Diencephalon (tissue), 1 donor: ENCODE data around the gene XAB2. TPM values are rescaled to one million over a fixed set of nuclear protein-coding genes. Genes with fewer than 3 reads are reported as not detected.

Experiments
- small RNA-seq: library from RNA; depleted of rRNA; stranded (forward); fragments of <200 nt; gene quantifications from one replicate; pipeline ENCODE3, GENCODE V24; 2014
- total RNA-seq: library from RNA; depleted of rRNA; stranded (reverse); fragments of >200 nt; gene quantifications from one replicate; pipeline ENCODE4 v1.2.3, GENCODE V29; 2014

The XAB2 gene
- 18.2 TPM for total RNA-seq

DNA sequence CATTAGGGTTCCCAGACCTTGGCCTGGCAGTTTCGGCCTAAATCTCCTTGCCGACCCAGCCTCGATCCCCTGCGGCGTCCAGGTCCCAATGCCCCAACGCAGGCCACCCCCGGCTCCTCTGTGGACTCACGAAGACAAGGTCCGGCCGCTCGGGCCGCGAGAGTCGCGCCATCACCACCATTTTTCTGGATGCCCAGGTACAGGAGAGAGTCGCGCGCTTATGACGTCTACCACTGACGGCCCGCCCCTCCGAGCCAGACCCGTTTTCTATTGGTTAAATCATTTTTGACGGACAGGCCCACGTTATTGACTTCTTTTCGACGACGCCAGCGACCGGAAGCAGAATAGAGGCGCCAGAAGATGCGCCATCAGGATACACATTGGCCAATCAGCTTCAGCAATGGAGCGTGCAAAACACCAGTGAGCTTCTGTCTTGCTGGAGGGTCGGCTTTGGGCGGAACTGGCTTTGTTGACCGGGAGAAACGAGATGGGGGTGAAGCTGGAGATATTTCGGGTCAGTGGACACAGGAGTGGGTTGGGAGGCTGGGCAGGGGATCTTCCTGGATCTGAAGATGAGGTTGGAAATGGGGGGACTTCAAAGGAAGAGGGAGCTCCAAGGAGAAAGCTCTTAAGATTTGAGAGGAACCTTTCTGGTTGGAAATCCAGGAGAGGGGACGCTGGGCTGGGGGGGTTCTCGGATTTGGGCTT lies at the start of gene XAB2, which contains the start of gene PET100:
XAB2 (minus strand) TSS at position 199 of the 708 bp plus-strand sequence; CDS start at position 181, 18 bp downstream.
PET100 (plus strand) TSS at position 447 of the 708 bp plus-strand sequence; CDS start at position 488, 41 bp downstream.

DNA sequence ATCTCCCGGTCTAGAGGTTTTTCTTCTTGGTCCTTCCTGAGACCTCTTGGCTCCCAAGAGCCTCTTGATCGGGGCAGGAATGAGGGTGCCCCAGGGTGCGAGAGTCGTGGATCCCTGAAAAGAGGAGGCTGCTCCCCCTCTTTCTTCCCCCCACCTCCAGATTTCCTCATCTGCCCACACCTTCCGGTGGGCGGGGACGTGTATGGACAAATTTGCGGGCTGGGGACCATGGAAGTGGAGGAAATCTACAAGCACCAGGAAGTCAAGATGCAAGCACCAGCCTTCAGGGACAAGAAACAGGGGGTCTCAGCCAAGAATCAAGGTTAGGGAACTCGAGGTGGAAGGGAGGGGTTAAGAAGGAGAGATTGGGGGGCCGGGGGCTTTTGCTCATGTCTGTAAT lies 47.5 kb upstream of the XAB2 start, which contains the start of gene MCEMP1:
MCEMP1 (plus strand) TSS at position 237 of the 400 bp plus-strand sequence; CDS start at position 268, 31 bp downstream.

GRCh38 chr19:7668842-7669241 lies 39.5 kb upstream of the XAB2 start, which contains the start of gene RETN:
RETN (plus strand) TSS chr19:7669049; CDS start chr19:7669327, 278 bp downstream.

DNA sequence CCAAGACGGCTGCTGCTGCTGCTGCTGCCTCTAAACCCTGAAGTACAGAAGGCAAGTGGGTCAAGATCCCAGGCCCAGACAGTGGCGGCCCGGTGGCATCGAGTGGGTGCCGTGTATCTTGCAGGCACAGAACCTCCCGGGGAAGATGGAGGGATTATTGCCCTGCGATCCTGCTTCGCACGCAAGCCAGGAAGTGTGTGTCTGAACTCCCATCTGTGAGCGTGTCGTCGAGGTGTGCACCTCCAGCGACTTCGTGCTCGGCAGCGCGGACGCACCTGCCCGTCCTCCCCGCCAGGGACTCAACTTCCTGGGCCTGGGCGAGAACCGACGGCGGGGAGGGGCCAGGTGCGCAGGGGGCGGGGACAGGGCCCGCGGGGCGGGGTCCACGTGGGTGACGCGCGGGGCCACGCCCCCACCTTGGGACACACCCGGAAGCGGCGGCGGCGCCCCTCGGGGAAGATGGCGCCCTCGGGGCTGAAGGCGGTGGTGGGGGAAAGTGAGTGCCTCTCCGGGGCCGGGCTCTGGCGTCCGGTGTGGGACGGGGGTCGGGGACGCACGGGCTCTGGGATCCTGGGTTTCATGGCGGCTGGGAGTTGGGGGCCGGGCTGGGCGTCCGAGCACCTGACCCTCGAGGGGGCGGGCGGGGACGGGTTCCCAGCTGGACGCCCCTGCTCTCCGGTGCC lies 7.5 kb upstream of the XAB2 start, which contains the start of gene STXBP2:
STXBP2 (plus strand) TSS at position 420 of the 683 bp plus-strand sequence; CDS start at position 460, 40 bp downstream.

GRCh38 chr19:7633698-7634097 lies 4.4 kb upstream of the XAB2 start, which contains the start of gene PCP2:
PCP2 (minus strand) TSS chr19:7633719; CDS start chr19:7633457, 262 bp downstream.

GRCh38 chr19:7595466-7596133 lies 33.7 kb downstream of the XAB2 start, which contains the start of gene CAMSAP3:
CAMSAP3 (plus strand) TSS chr19:7595863; CDS start chr19:7596003, 140 bp downstream.

Small RNA genes lying within 50 kb of the gene (small RNA-seq; reads per million reads assigned to genes)
- not detected for gene MIR6792

Other genes with a start within 250 kb of the XAB2 start
- 1.8 TPM for gene PEX11G, start 140.5 kb downstream of the XAB2 start, total RNA-seq
- gene ZNF358, start 113.4 kb downstream of the XAB2 start, total RNA-seq: 11.3 TPM
- 9.9 TPM for gene MCOLN1, start 106.9 kb downstream of the XAB2 start, total RNA-seq
- gene PNPLA6, start 93.8 kb downstream of the XAB2 start, total RNA-seq: 63.7 TPM
- gene CAMSAP3, start 33.7 kb downstream of the XAB2 start, total RNA-seq: 15.5 TPM
- gene PET100, start 248 bp upstream of the XAB2 start, total RNA-seq: 23.3 TPM
- gene PCP2, start 4.2 kb upstream of the XAB2 start, total RNA-seq: not detected
- 3.5 TPM for gene STXBP2, start 7.6 kb upstream of the XAB2 start, total RNA-seq
- gene RETN, start 39.5 kb upstream of the XAB2 start, total RNA-seq: 0.92 TPM
- gene MCEMP1, start 47.5 kb upstream of the XAB2 start, total RNA-seq: not detected
- gene TRAPPC5, start 51.3 kb upstream of the XAB2 start, total RNA-seq: 16.1 TPM
- gene FCER2, start 72.6 kb upstream of the XAB2 start, total RNA-seq: 0.46 TPM
- gene CLEC4G, start 102.6 kb upstream of the XAB2 start, total RNA-seq: 0.92 TPM
- gene CD209, start 118.0 kb upstream of the XAB2 start, total RNA-seq: 0.69 TPM
- not detected for gene CLEC4M, start 133.7 kb upstream of the XAB2 start, total RNA-seq
- gene EVI5L, start 200.7 kb upstream of the XAB2 start, total RNA-seq: 55.4 TPM
- gene PRR36, start 244.8 kb upstream of the XAB2 start, total RNA-seq: 3.5 TPM